SU-DHL-6 (cell line): ENCODE results near the gene RAB4B.
A peak's percentile ranks its signal among the peaks of the same experiment; 100 is the strongest.

Experiments
- H2AFZ ChIP-seq: fragments of 200-600 bp; sonication (generic); 2 replicates; pipeline ENCODE4 v1.6.1; 2014; ENCODE audit warnings: low read depth, mild to moderate bottlenecking, moderate library complexity, mixed read lengths, antibody characterized with exemption, low read length; ENCODE audit not compliant: severe bottlenecking
- H3F3A ChIP-seq: fragments of 200-600 bp; shearing (Covaris generic); 2 replicates; pipeline ENCODE4 v1.6.0; 2016; ENCODE audit warnings: antibody characterized with exemption, mild to moderate bottlenecking; ENCODE audit not compliant: insufficient read depth
- H3K27ac ChIP-seq: fragments of 200-600 bp; sonication (generic); 2 replicates; pipeline ENCODE4 v1.5.1; 2016; ENCODE audit warnings: low read depth, mild to moderate bottlenecking, low read length, moderate library complexity, mixed read lengths
- H3K27me3 ChIP-seq: fragments of 200-600 bp; sonication (generic), shearing (Covaris generic); 2 replicates; pipeline ENCODE4 v1.6.0; 2014; ENCODE audit warnings: mild to moderate bottlenecking, low read length
- H3K36me3 ChIP-seq: fragments of 200-600 bp; sonication (generic); 2 replicates; pipeline ENCODE4 v1.6.1; 2014; ENCODE audit warnings: mild to moderate bottlenecking, low read length, mixed read lengths
- H3K4me2 ChIP-seq: fragments of 300-600, 200-600 bp; shearing (Covaris generic), sonication (generic); 2 replicates; pipeline ENCODE4 v1.6.0; 2014; ENCODE audit warnings: low read length, low read depth, mild to moderate bottlenecking; ENCODE audit not compliant: poor library complexity, severe bottlenecking
- H3K4me3 ChIP-seq: fragments of 200-600 bp; sonication (generic); 2 replicates; pipeline ENCODE4 v1.5.1; 2014; ENCODE audit warnings: antibody characterized with exemption, low read length, mild to moderate bottlenecking, mixed read lengths; ENCODE audit not compliant: insufficient read depth, poor library complexity, severe bottlenecking
- H3K79me2 ChIP-seq: fragments of 200-600 bp; sonication (generic); 2 replicates; pipeline ENCODE4 v1.6.1; 2014; ENCODE audit warnings: mild to moderate bottlenecking, low read length, moderate library complexity; ENCODE audit not compliant: insufficient read depth
- H3K9ac ChIP-seq: fragments of 200-600 bp; sonication (generic); 2 replicates; pipeline ENCODE4 v1.7.0; 2014; ENCODE audit warnings: mild to moderate bottlenecking, low read length
- H3K9me2 ChIP-seq: fragments of 200-600 bp; sonication (generic); replicated peaks from 2 replicates; pipeline ENCODE4 v1.6.1; 2014; ENCODE audit warnings: low read length; ENCODE audit not compliant: insufficient read depth
- H3K9me3 ChIP-seq: fragments of 200-600 bp; sonication (generic); 2 replicates; pipeline ENCODE4 v1.6.1; 2014; ENCODE audit warnings: low read length, mixed read lengths; ENCODE audit not compliant: insufficient read depth
- H4K20me1 ChIP-seq: fragments of 200-600 bp; sonication (generic); 2 replicates; pipeline ENCODE4 v1.6.1; 2014; ENCODE audit warnings: low read depth, mild to moderate bottlenecking, antibody characterized with exemption, low read length, moderate library complexity, mixed read lengths
- EZH2phosphoT487 ChIP-seq: fragments of 200-600 bp; sonication (generic), shearing (Covaris generic); conservative IDR thresholded peaks from 2 replicates; pipeline ENCODE4 v1.6.1; 2018; ENCODE audit warnings: mild to moderate bottlenecking, antibody characterized with exemption, low read length, moderate library complexity, mixed read lengths
- TF ChIP-seq, protein P1 (sequence below): fragments of 200-600 bp; sonication (generic); IDR thresholded peaks from one replicate; pipeline ENCODE4 v1.5.1; 2017; ENCODE audit warnings: antibody characterized with exemption, mild to moderate bottlenecking, low read length, moderate library complexity; ENCODE audit not compliant: insufficient read depth, poor library complexity, severe bottlenecking

Gene RAB4B

DNA sequence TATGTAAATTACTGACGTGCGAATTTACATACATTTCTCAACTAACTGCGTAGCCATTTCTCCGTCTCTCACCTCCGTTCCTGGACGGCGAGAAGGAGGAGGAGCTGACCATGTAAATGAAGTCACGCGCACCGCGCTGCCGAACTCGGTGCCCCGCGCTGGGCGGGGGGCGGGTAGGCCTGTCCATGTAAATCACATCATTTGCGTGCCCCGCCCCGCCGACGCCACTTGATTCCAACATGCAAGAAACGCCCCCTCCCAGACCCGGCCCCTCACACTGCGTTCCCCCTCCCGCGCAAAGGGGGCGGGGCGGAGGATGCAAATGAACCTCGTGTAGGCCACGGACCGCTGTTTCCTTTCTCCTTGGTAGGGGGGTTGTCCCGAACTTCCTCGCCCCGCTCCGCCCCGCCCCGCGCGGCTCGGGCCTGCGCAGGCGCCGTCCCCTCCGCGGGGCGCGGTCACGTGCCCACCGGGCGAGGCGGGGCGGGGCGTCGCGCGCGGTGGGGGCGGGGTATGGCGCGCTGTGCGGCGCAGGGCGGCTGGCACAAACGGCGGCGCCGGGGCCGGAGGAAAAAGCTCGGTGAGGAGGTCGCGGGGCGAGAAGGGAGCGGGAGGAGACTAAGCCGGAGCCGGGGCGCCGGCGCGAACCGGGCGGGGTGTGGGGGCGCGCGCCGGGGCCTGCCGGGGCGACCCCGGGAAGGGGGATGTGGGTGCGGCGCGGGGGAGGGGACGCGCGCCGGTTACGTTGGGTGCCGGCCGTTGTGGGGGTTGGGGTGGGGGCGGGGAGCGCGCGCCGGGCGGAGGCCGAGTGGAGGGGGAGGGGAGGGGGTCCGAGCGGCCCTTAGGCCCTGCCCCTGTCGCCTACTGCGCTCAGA, 20.9 kb downstream of the RAB4B start, which contains the start of gene EGLN2:
EGLN2 (plus strand) TSS at position 509 of the 875 bp plus-strand sequence. CDS start 1,382 bp downstream, outside the sequence.
- Histone ChIP-seq H2AFZ (peak within 1 kb of the TSS; percentile 84), H3K27ac (peak within 1 kb of the TSS; percentile 78), H3K4me3 (peak within 1 kb of the TSS; percentile 93), H4K20me1 (no peaks in the 10 kb centered on the region), H3K36me3 (no peaks in the 10 kb centered on the region), H3K9me3 (no peaks in the 10 kb centered on the region), H3K79me2 (peaks cover 44% of the 10 kb centered on the region), H3K9ac (peak within 1 kb of the TSS; percentile 95), H3K9me2 (no peaks in the 10 kb centered on the region), H3F3A (peaks cover 12% of the 10 kb centered on the region), H3K4me2 (peak within 1 kb of the TSS; percentile 83), H3K27me3 (no peaks in the 10 kb centered on the region)
- TF ChIP-seq, protein P1, sequence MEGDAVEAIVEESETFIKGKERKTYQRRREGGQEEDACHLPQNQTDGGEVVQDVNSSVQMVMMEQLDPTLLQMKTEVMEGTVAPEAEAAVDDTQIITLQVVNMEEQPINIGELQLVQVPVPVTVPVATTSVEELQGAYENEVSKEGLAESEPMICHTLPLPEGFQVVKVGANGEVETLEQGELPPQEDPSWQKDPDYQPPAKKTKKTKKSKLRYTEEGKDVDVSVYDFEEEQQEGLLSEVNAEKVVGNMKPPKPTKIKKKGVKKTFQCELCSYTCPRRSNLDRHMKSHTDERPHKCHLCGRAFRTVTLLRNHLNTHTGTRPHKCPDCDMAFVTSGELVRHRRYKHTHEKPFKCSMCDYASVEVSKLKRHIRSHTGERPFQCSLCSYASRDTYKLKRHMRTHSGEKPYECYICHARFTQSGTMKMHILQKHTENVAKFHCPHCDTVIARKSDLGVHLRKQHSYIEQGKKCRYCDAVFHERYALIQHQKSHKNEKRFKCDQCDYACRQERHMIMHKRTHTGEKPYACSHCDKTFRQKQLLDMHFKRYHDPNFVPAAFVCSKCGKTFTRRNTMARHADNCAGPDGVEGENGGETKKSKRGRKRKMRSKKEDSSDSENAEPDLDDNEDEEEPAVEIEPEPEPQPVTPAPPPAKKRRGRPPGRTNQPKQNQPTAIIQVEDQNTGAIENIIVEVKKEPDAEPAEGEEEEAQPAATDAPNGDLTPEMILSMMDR: no peak
- TF ChIP-seq EZH2phosphoT487: no peak

DNA sequence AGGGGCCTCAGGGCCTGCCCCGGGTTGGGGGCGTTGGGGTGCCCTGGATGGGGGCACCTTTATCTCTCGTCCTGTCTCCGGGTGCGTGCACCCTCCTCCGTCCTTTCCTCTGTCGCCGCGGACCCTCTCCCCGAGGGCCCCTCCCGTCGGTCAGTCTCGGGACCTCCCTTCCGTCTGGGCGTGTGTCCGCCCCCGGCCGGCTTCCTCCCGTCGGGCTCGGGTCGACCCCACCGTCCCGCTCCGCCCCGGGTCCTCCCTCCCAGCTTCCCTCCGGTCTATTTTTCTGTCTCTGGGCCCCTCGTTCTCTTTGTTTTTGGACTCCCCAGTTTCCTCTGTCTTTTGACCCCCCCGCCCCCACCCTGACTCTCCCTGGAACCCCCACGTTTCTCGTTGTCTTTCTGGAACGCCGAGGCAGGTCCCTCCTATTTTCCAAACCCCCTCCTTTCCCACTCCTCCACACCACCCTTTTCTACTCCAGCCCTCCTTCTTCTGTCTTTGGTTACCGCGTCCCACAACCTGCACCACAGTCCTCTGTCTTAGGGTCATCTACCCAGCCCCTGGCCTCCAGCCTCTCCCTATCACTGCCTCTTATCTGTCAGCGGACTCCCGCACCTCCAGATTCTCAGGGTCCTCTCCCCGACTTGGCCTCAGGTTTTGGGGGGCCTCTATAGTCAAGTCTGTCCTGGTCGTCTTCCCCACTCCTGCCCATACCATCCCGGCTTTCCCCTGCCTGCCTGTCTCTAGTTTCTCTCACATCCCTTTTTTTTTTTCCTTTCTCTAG, 21.7 kb downstream of the RAB4B start:
- peak overlapping the region; percentile 83 for H3K4me2 ChIP-seq
- H3K27ac ChIP-seq: peak overlapping the region; percentile 73
- H4K20me1 ChIP-seq: no peaks in the 10 kb centered on the region

DNA sequence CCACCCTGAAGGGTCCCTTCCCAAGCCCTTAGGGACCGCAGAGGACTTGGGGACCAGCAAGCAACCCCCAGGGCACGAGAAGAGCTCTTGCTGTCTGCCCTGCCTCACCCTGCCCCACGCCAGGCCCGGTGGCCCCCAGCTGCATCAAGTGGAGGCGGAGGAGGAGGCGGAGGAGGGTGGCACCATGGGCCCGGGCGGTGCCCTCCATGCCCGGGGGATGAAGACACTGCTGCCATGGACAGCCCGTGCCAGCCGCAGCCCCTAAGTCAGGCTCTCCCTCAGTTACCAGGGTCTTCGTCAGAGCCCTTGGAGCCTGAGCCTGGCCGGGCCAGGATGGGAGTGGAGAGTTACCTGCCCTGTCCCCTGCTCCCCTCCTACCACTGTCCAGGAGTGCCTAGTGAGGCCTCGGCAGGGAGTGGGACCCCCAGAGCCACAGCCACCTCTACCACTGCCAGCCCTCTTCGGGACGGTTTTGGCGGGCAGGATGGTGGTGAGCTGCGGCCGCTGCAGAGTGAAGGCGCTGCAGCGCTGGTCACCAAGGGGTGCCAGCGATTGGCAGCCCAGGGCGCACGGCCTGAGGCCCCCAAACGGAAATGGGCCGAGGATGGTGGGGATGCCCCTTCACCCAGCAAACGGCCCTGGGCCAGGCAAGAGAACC, 22.4 kb downstream of the RAB4B start:
- H3K9me2 ChIP-seq: no peaks in the 10 kb centered on the region
- H3F3A ChIP-seq: peaks cover 15% of the 10 kb centered on the region
- H3K79me2 ChIP-seq: peaks cover 56% of the 10 kb centered on the region
- no peaks in the 10 kb centered on the region for H3K36me3 ChIP-seq
- TF ChIP-seq EZH2phosphoT487: no peak
- TF ChIP-seq, protein P1: no peak
- no peaks in the 10 kb centered on the region for H3K27me3 ChIP-seq
- peak overlapping the region; percentile 83 for H3K4me2 ChIP-seq
- H2AFZ ChIP-seq: no peak overlapping the region
- peak overlapping the region; percentile 73 for H3K27ac ChIP-seq
- H4K20me1 ChIP-seq: no peaks in the 10 kb centered on the region
- peak overlapping the region; percentile 95 for H3K9ac ChIP-seq
- no peaks in the 10 kb centered on the region for H3K9me3 ChIP-seq
- peak overlapping the region; percentile 93 for H3K4me3 ChIP-seq

More for the DNA sequence above, 21.7 kb downstream of the RAB4B start:
- no peaks in the 10 kb centered on the region for H3K9me3 ChIP-seq
- peak overlapping the region; percentile 95 for H3K9ac ChIP-seq
- H2AFZ ChIP-seq: no peak overlapping the region
- H3K36me3 ChIP-seq: no peaks in the 10 kb centered on the region
- peak overlapping the region; percentile 93 for H3K4me3 ChIP-seq
- H3F3A ChIP-seq: peaks cover 15% of the 10 kb centered on the region
- H3K27me3 ChIP-seq: no peaks in the 10 kb centered on the region
- H3K79me2 ChIP-seq: peaks cover 52% of the 10 kb centered on the region
- TF ChIP-seq, protein P1: no peak
- TF ChIP-seq EZH2phosphoT487: no peak
- H3K9me2 ChIP-seq: no peaks in the 10 kb centered on the region
